Lower leg skin (tissue), 4 donors: ENCODE data around the gene SERTAD2. TPM values are rescaled to one million over a fixed set of nuclear protein-coding genes. Genes with fewer than 3 reads are reported as not detected.

Source experiments
- DNase-seq, 2 donors: peaks; one replicate each; pipeline ENCODE4 v3.0.0-alpha.2; 2019; ENCODE audit warnings: low spot score in 2 of 2
- H3K4me3 ChIP-seq: fragments of 200-600 bp; sonication (generic); 2 replicates; pipeline ENCODE4 v1.5.1; 2017; ENCODE audit warnings: mild to moderate bottlenecking, low read depth; ENCODE audit not compliant: poor library complexity, severe bottlenecking
- POLR2A ChIP-seq, 2 donors: fragments of 450-650 bp; IDR thresholded peaks; one replicate each; pipeline ENCODE4 v1.6.1; 2016 to 2017; ENCODE audit warnings: antibody characterized with exemption in 2 of 2, mild to moderate bottlenecking in 1 of 2, moderate library complexity in 1 of 2
- WGBS, 2 donors: methylation state at CpG; one replicate each; pipeline ENCODE4 v1.1.5; 2018; 5-methylcytosine and 5-hydroxymethylcytosine counted together
- intact Hi-C: fragments of 100-400 bp; cut with DNase I; formaldehyde crosslinking; loops from one replicate; pipeline ENCODE4 v1.15.0; 2023; ENCODE audit warnings: low total_unique reads
- total RNA-seq, 4 donors: library from RNA; depleted of rRNA; stranded (reverse); fragments of >200 nt; gene quantifications; one replicate each; pipeline ENCODE4 v1.1.0, GENCODE V29; 2016
- TF ChIP-seq, protein P1 (sequence below), 3 donors: fragments of 450-650 bp; IDR thresholded peaks; one replicate each; pipeline ENCODE4 v1.5.1; 2016; ENCODE audit warnings: antibody characterized with exemption in 3 of 3, mild to moderate bottlenecking in 3 of 3, moderate library complexity in 2 of 3

Gene SERTAD2
- total RNA-seq, 4 donors from 2014 or later, result 27.7 to 31.8 (median 30.7) TPM

DNA sequence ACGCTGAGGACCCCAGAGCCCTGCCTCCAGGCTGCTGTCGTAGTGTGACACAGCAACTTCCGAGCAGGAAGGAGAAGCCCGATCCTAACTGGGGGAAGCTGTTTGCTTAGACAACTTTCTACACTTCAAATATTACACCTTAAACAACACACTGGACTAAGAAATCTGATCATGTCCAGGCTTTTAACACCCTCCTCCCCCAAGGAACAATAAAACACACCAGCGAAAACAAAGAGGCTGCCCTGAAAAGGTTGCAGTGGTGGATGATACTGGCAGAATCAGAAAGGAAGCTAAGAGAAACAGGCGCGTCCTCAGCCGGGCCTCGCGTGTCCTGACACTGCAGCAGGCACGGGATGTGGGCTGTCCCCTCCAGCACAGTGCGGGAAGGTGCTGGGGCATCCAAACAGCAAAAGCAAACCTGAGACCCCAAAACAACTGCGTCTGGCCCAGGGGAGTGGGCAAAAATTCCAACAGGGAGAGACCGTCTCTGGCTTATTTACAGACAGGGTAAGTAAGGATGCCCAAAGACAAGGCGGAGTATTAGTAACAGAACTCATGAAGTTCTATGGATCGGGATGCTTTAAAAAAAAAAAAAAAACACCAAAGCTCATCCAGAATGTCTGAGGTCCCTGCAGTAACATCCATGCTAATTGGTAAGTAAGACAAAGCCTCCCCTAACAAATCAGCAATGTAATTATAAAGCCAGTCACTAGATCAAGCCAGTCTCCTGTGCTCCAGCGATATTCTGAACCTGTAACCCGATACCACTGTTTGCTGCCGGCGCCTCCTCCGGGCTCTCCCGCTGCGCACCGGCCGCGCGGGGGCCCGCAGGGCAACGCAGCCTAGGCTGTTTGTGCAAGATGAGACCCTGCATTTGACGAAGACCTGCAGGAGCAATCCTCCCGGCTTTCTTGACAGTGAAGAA, 9.0 kb downstream of the SERTAD2 start:
- TF ChIP-seq, protein P1, sequence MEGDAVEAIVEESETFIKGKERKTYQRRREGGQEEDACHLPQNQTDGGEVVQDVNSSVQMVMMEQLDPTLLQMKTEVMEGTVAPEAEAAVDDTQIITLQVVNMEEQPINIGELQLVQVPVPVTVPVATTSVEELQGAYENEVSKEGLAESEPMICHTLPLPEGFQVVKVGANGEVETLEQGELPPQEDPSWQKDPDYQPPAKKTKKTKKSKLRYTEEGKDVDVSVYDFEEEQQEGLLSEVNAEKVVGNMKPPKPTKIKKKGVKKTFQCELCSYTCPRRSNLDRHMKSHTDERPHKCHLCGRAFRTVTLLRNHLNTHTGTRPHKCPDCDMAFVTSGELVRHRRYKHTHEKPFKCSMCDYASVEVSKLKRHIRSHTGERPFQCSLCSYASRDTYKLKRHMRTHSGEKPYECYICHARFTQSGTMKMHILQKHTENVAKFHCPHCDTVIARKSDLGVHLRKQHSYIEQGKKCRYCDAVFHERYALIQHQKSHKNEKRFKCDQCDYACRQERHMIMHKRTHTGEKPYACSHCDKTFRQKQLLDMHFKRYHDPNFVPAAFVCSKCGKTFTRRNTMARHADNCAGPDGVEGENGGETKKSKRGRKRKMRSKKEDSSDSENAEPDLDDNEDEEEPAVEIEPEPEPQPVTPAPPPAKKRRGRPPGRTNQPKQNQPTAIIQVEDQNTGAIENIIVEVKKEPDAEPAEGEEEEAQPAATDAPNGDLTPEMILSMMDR (IDR thresholded peaks at IDR 0.05), result no peak
- peak in 1 of 2 donors; percentile 62 for TF ChIP-seq POLR2A (IDR thresholded peaks at IDR 0.05)
- intact Hi-C loops, result loop anchor here (5.0 kb wide), 1 partner anchor 223 kb away; no protein-coding TSS in a partner anchor
- 1% methylated on average over 31 of the region's 31 CpGs for WGBS, 2 donors
- peak; percentile 83 to 96 for DNase-seq
- peak overlapping the region; percentile 16 for H3K4me3 ChIP-seq

DNA sequence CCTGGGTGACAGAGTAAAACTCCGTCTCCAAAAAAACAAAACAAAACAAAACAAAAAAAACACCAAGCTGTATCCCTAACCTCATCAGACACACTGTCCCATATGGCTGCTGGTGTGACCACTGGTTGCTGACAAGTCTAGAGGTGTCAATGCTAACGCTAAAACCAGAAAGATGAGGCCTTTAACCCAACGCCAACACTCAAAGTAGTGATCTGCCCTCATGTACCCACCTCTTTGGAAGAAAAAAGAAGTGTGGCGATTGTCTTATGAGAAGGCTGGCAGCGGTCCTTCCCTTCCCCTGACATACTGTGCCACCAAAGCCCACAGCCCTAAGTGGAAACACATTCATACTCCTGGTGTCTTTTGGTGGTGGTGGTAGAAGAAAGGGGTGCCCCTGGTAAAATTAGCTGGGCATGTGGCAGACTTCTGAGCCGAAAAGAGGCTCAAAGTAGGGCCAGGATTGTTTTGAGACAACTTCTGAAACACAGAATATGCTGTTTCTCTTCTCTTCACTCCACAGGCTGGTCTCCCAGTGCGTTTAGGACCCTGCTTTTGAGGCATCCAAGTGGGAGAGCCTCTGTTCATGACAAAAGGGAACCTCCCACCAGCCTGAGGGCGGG, 9.8 kb downstream of the SERTAD2 start:
- TF ChIP-seq, protein P1 (IDR thresholded peaks at IDR 0.05), result no peak
- TF ChIP-seq POLR2A (IDR thresholded peaks at IDR 0.05), result no peak
- intact Hi-C loops, result loop anchor here (5.0 kb wide), 1 partner anchor 223 kb away; no protein-coding TSS in a partner anchor
- peak in 1 of 2 donors; percentile 81 for DNase-seq
- WGBS, 2 donors, result 36 to 38% methylated on average over 8 of the region's 8 CpGs
- no peak overlapping the region for H3K4me3 ChIP-seq

GRCh38 chr2:64641599-64641998, 12.1 kb downstream of the SERTAD2 start:
- H3K4me3 ChIP-seq, result no peak overlapping the region
- peak in 1 of 2 donors; percentile 78 for DNase-seq
- intact Hi-C loops, result loop anchor here (5.0 kb wide), 1 partner anchor 226 kb away; no protein-coding TSS in a partner anchor
- TF ChIP-seq POLR2A (IDR thresholded peaks at IDR 0.05), result no peak
- TF ChIP-seq, protein P1 (IDR thresholded peaks at IDR 0.05), result no peak
- WGBS, 2 donors, result 73 to 76% methylated on average over 10 of the region's 10 CpGs

GRCh38 chr2:64640153-64641044, 13.3 kb downstream of the SERTAD2 start:
- H3K4me3 ChIP-seq, result no peak overlapping the region
- intact Hi-C loops, result loop anchor here (5.0 kb wide), 1 partner anchor 227 kb away; no protein-coding TSS in a partner anchor
- TF ChIP-seq, protein P1 (IDR thresholded peaks at IDR 0.05), result no peak
- no peak for TF ChIP-seq POLR2A (IDR thresholded peaks at IDR 0.05)
- 42 to 47% methylated on average over 12 of the region's 12 CpGs for WGBS, 2 donors
- DNase-seq, result peak in 1 of 2 donors; percentile 70

DNA sequence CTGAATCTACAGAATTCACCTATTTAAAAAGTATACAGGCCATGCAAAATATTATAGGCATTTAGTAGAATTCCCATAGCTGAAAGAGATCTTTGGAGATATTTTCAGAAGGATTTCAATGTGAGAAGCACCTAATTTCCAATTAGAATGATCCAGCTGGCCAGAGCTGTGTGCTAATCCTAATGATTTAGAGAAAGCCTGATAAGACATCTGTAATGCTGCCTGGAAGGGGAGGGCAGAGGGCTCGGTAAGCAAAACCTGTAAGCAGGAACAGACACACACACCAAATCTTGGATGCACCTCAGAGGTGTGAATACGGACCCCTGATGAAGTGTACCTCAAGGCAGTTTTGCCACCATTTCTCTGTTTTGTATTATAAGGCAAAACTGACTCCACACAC, 14.0 kb downstream of the SERTAD2 start:
- 30 to 39% methylated on average over 2 of the region's 2 CpGs for WGBS, 2 donors
- TF ChIP-seq POLR2A (IDR thresholded peaks at IDR 0.05), result no peak
- TF ChIP-seq, protein P1 (IDR thresholded peaks at IDR 0.05), result no peak
- no peak overlapping the region for H3K4me3 ChIP-seq
- intact Hi-C loops, result loop anchor here (5.0 kb wide), 1 partner anchor 228 kb away; no protein-coding TSS in a partner anchor
- no peak for DNase-seq
